ENCODE results near the gene MAP3K14. TPM values are rescaled to one million over a fixed set of nuclear protein-coding genes. Genes with fewer than 3 reads are reported as not detected.
A peak's percentile ranks its signal among the peaks of the same experiment; 100 is the strongest.
"Not testable (repeated sequence)": the region's sequence is repeated elsewhere in the genome, so short reads cannot be mapped to it uniquely, and the experiment has no call there.

Gene MAP3K14
- 14.6 TPM for total RNA-seq
- long read RNA-seq, full-length matches to known transcripts = 8 of 32 reads
- long read RNA-seq, partial matches to known transcripts = 15 of 32 reads
- long read RNA-seq, other reads (novel, unspliced or antisense) = 9 of 32 reads

GRCh38 chr17:45316434-45317110 lies at the start of gene MAP3K14:
Gene MAP3K14, minus strand, starts transcription at chr17:45317020. Its CDS starts 26,275 bp downstream, at chr17:45290745.
- DNase-seq (ENCODE audit: low spot score) = peak; percentile 87
- intact Hi-C loops (cut with DNase I) = loop anchor here (2.0 kb wide), 3 partner anchors 22 to 54 kb away; no protein-coding TSS in a partner anchor

- intact Hi-C loops (cut with DNase I) = no loop called here
- DNase-seq (ENCODE audit: low spot score) = no peak
Observed at GRCh38 chr17:45366049-45366448, 49.2 kb upstream of the MAP3K14 start.

GRCh38 chr17:45364531-45365390 lies 47.9 kb upstream of the MAP3K14 start:
- intact Hi-C loops (cut with DNase I) = no loop called here
- no peak for DNase-seq (ENCODE audit: low spot score)

- intact Hi-C loops (cut with DNase I) = no loop called here
- DNase-seq (ENCODE audit: low spot score) = no peak
Observed at GRCh38 chr17:45363498-45363897, 46.7 kb upstream of the MAP3K14 start.

- intact Hi-C loops (cut with DNase I) = no loop called here
Observed at GRCh38 chr17:45361976-45362375, 45.2 kb upstream of the MAP3K14 start.

GRCh38 chr17:45361451-45361850 lies 44.6 kb upstream of the MAP3K14 start:
- intact Hi-C loops (cut with DNase I) = no loop called here

More at GRCh38 chr17:45361976-45362375, 45.2 kb upstream of the MAP3K14 start:
- no peak for DNase-seq (ENCODE audit: low spot score)

GRCh38 chr17:45357364-45357997 lies 40.7 kb upstream of the MAP3K14 start:
- no peak for DNase-seq (ENCODE audit: low spot score)
- intact Hi-C loops (cut with DNase I) = no loop called here

More at GRCh38 chr17:45361451-45361850, 44.6 kb upstream of the MAP3K14 start:
- DNase-seq (ENCODE audit: low spot score) = no peak

- DNase-seq (ENCODE audit: low spot score) = no peak
- intact Hi-C loops (cut with DNase I) = no loop called here
Observed at GRCh38 chr17:45355087-45355486, 38.3 kb upstream of the MAP3K14 start.

- DNase-seq (ENCODE audit: low spot score) = no peak
Observed at GRCh38 chr17:45353043-45353442, 36.2 kb upstream of the MAP3K14 start.

GRCh38 chr17:45351831-45352230 lies 35.0 kb upstream of the MAP3K14 start:
- no peak for DNase-seq (ENCODE audit: low spot score)
- intact Hi-C loops (cut with DNase I) = no loop called here

More at GRCh38 chr17:45353043-45353442, 36.2 kb upstream of the MAP3K14 start:
- intact Hi-C loops (cut with DNase I) = no loop called here

GRCh38 chr17:45347444-45347843 lies 30.6 kb upstream of the MAP3K14 start:
- intact Hi-C loops (cut with DNase I) = no loop called here
- no peak for DNase-seq (ENCODE audit: low spot score)

- intact Hi-C loops (cut with DNase I) = no loop called here
- no peak for DNase-seq (ENCODE audit: low spot score)
Observed at GRCh38 chr17:45346216-45347015, 29.6 kb upstream of the MAP3K14 start.

- intact Hi-C loops (cut with DNase I) = no loop called here
- no peak for DNase-seq (ENCODE audit: low spot score)
Observed at GRCh38 chr17:45345554-45346215, 28.9 kb upstream of the MAP3K14 start.

GRCh38 chr17:45345246-45345553 lies 28.4 kb upstream of the MAP3K14 start:
- DNase-seq (ENCODE audit: low spot score) = peak; percentile 46
- intact Hi-C loops (cut with DNase I) = no loop called here

- peak; percentile 5 for DNase-seq (ENCODE audit: low spot score)
- intact Hi-C loops (cut with DNase I) = not testable (repeated sequence)
Observed at GRCh38 chr17:45343967-45344664, 27.3 kb upstream of the MAP3K14 start.

GRCh38 chr17:45342871-45343526 lies 26.2 kb upstream of the MAP3K14 start:
- peak; percentile 36 for DNase-seq (ENCODE audit: low spot score)
- intact Hi-C loops (cut with DNase I) = no loop called here

GRCh38 chr17:45342306-45342705 lies 25.5 kb upstream of the MAP3K14 start:
- intact Hi-C loops (cut with DNase I) = no loop called here
- DNase-seq (ENCODE audit: low spot score) = peak; percentile 55

Measured in cardiac septum (tissue), 1 donor.